ENCODE data around the gene BLACAT1.

GRCh38 chr1:205458777-205459566, 3.1 kb upstream of the BLACAT1 start:
- TF ChIP-seq POLR2AphosphoS5 (IDR thresholded peaks at IDR 0.05): no peak
- no peak for TF ChIP-seq POLR2A (IDR thresholded peaks at IDR 0.05)
- no peak for TF ChIP-seq CTCF (IDR thresholded peaks at IDR 0.05)
